Neural progenitor cell (in vitro differentiated cells): ENCODE results near the gene CELSR3. TPM values are rescaled to one million over a fixed set of nuclear protein-coding genes. Genes with fewer than 3 reads are reported as not detected.

Source experiments
- DNase-seq: peaks from one replicate; pipeline ENCODE4 v3.0.0-alpha.2; 2016; ENCODE audit warnings: low spot score
- H2AFZ ChIP-seq: fragments of 200-600 bp; sonication (generic); replicated peaks from 2 replicates; pipeline ENCODE4 v1.6.1; 2016; ENCODE audit warnings: antibody characterized with exemption
- H3F3A ChIP-seq: fragments of 200-600 bp; sonication (generic); 2 replicates; pipeline ENCODE4 v1.6.1; 2016; ENCODE audit warnings: antibody characterized with exemption, low read depth
- H3K27ac ChIP-seq: fragments of 200-600 bp; sonication (generic); 2 replicates; pipeline ENCODE4 v1.5.1; 2016; ENCODE audit warnings: mild to moderate bottlenecking
- H3K27me3 ChIP-seq: fragments of 200-600 bp; sonication (generic); 2 replicates; pipeline ENCODE4 v1.6.1; 2016; ENCODE audit warnings: mild to moderate bottlenecking, moderate library complexity
- H3K36me3 ChIP-seq: fragments of 200-600 bp; sonication (generic); 2 replicates; pipeline ENCODE4 v1.5.1; 2016
- H3K4me1 ChIP-seq: fragments of 200-600 bp; sonication (generic); 2 replicates; pipeline ENCODE4 v1.6.1; 2016; ENCODE audit warnings: mixed run types
- H3K4me2 ChIP-seq: fragments of 200-600 bp; sonication (generic); 2 replicates; pipeline ENCODE4 v1.6.1; 2016
- H3K4me3 ChIP-seq: fragments of 200-600 bp; sonication (generic); 2 replicates; pipeline ENCODE4 v1.5.1; 2016
- H3K79me2 ChIP-seq: fragments of 200-600 bp; sonication (generic); 2 replicates; pipeline ENCODE4 v1.6.1; 2016; ENCODE audit warnings: low read depth
- H3K9ac ChIP-seq: fragments of 200-600 bp; sonication (generic); 2 replicates; pipeline ENCODE4 v1.6.1; 2016
- H3K9me3 ChIP-seq: fragments of 200-600 bp; sonication (generic); 2 replicates; pipeline ENCODE4 v1.5.1; 2016; ENCODE audit warnings: low read depth
- H4K20me1 ChIP-seq: fragments of 200-600 bp; sonication (generic); 2 replicates; pipeline ENCODE4 v1.6.1; 2016; ENCODE audit warnings: low read depth
- H3K27ac Mint-ChIP-seq: 3 replicates; pipeline ENCODE4 v1.8.0; 2021; ENCODE audit warnings: mixed read lengths
- H3K27me3 Mint-ChIP-seq: 2 replicates; pipeline ENCODE4 v1.8.0; 2022; ENCODE audit warnings: low read depth, mild to moderate bottlenecking, inconsistent platforms, moderate library complexity, mixed read lengths; ENCODE audit not compliant: insufficient read depth
- H3K36me3 Mint-ChIP-seq: 3 replicates; pipeline ENCODE4 v1.8.0; 2021; ENCODE audit warnings: mixed read lengths
- H3K4me1 Mint-ChIP-seq: 3 replicates; pipeline ENCODE4 v1.8.0; 2021; ENCODE audit warnings: mixed read lengths
- H3K4me3 Mint-ChIP-seq: 3 replicates; pipeline ENCODE4 v1.8.0; 2021; ENCODE audit warnings: mild to moderate bottlenecking, moderate library complexity, mixed read lengths
- H3K9me3 Mint-ChIP-seq: 3 replicates; pipeline ENCODE4 v1.8.0; 2020; ENCODE audit warnings: mixed read lengths
- EZH2 ChIP-seq: fragments of 200-600 bp; sonication (generic); IDR thresholded peaks from 2 replicates; pipeline ENCODE4 v1.6.1; 2017; ENCODE audit warnings: antibody characterized with exemption, mild to moderate bottlenecking, moderate library complexity
- EZH2phosphoT487 ChIP-seq: fragments of 200-600 bp; sonication (generic); IDR thresholded peaks from 2 replicates; pipeline ENCODE4 v1.6.1; 2017; ENCODE audit warnings: antibody characterized with exemption
- total RNA-seq: library from RNA; depleted of rRNA; stranded (reverse); fragments of >200 nt; gene quantifications from 2 replicates; pipeline ENCODE4 v1.2.3, GENCODE V29; 2015; ENCODE audit warnings: low replicate concordance
- TF ChIP-seq, protein P1 (sequence below): fragments of 200-600 bp; sonication (generic); IDR thresholded peaks from 2 replicates; pipeline ENCODE4 v1.5.1; 2017; ENCODE audit warnings: antibody characterized with exemption, mild to moderate bottlenecking

CELSR3 gene
- total RNA-seq, 1 donor from 2014 or later = 9.9 TPM

DNA sequence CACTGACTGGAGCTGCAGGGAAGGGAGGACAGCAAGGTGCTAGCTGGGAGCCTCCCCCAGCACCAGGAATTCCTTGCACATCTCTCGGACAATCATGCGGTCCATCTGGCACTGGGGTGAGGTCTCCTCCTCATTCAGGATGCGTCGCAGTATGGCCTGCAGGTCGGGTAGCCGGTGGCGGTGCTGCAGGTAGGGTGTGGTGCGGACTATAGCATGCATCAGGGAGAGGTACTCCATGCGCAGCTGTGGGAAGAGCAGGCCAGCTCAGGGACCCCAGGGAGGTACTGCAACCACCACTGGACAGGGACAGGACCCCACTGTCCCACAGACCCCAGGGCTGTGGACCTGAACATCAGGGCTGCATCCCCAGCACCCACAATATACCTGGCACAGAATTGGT lies 11.8 kb upstream of the CELSR3 start:
- H3K27me3 Mint-ChIP-seq = peaks cover 14% of the 10 kb centered on the region
- H3K4me3 ChIP-seq = no peak overlapping the region
- no peaks in the 10 kb centered on the region for H3K4me1 ChIP-seq
- DNase-seq = no peak
- H3K4me2 ChIP-seq = no peak overlapping the region
- no peaks in the 10 kb centered on the region for H3K36me3 ChIP-seq
- H3K4me1 Mint-ChIP-seq = no peaks in the 10 kb centered on the region
- H4K20me1 ChIP-seq = peaks cover 3% of the 10 kb centered on the region
- H3K9me3 Mint-ChIP-seq = no peaks in the 10 kb centered on the region
- no peak overlapping the region for H3K4me3 Mint-ChIP-seq
- TF ChIP-seq, protein P1, sequence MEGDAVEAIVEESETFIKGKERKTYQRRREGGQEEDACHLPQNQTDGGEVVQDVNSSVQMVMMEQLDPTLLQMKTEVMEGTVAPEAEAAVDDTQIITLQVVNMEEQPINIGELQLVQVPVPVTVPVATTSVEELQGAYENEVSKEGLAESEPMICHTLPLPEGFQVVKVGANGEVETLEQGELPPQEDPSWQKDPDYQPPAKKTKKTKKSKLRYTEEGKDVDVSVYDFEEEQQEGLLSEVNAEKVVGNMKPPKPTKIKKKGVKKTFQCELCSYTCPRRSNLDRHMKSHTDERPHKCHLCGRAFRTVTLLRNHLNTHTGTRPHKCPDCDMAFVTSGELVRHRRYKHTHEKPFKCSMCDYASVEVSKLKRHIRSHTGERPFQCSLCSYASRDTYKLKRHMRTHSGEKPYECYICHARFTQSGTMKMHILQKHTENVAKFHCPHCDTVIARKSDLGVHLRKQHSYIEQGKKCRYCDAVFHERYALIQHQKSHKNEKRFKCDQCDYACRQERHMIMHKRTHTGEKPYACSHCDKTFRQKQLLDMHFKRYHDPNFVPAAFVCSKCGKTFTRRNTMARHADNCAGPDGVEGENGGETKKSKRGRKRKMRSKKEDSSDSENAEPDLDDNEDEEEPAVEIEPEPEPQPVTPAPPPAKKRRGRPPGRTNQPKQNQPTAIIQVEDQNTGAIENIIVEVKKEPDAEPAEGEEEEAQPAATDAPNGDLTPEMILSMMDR = no peak
- TF ChIP-seq EZH2 = no peak
- no peak for TF ChIP-seq EZH2phosphoT487
- no peaks in the 10 kb centered on the region for H3K79me2 ChIP-seq
- H3K27ac Mint-ChIP-seq = no peak overlapping the region
- no peaks in the 10 kb centered on the region for H3K9me3 ChIP-seq
- peaks cover 31% of the 10 kb centered on the region for H3K36me3 Mint-ChIP-seq
- no peak overlapping the region for H3K27ac ChIP-seq
- no peaks in the 10 kb centered on the region for H3F3A ChIP-seq
- H2AFZ ChIP-seq = no peak overlapping the region
- H3K9ac ChIP-seq = no peak overlapping the region
- H3K27me3 ChIP-seq = no peaks in the 10 kb centered on the region

DNA sequence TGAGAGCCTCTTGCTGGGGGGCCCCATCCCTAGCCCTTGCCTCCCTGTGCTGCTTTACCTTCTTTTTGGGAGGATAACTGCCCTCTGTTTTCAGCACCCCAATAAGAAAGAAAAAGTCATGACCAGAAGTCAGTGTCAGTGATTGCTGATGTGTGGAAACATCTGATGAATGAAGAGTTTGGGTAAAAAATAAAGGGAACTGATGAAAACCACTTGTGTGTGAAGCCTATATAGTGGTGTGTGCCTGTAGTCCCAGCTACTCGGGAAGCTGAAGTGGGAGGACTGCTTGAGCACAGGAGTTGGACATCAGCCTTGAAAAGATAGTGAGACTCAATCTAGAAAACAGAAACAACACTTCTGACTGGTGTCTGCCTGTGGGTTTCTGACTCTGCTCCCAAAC lies 9.8 kb upstream of the CELSR3 start:
- no peaks in the 10 kb centered on the region for H3K79me2 ChIP-seq
- TF ChIP-seq EZH2 (no peak), EZH2phosphoT487 (no peak)
- TF ChIP-seq, protein P1 = no peak
- no peaks in the 10 kb centered on the region for H3F3A ChIP-seq
- H3K9me3 Mint-ChIP-seq = no peaks in the 10 kb centered on the region
- H3K36me3 Mint-ChIP-seq = peaks cover 26% of the 10 kb centered on the region
- H3K4me3 ChIP-seq = no peak overlapping the region
- no peaks in the 10 kb centered on the region for H4K20me1 ChIP-seq
- no peak overlapping the region for H3K27ac Mint-ChIP-seq
- no peak overlapping the region for H2AFZ ChIP-seq
- no peaks in the 10 kb centered on the region for H3K4me1 Mint-ChIP-seq
- DNase-seq = no peak
- H3K4me3 Mint-ChIP-seq = no peak overlapping the region
- H3K9ac ChIP-seq = no peak overlapping the region
- H3K27ac ChIP-seq = no peak overlapping the region
- H3K4me1 ChIP-seq = no peaks in the 10 kb centered on the region
- H3K27me3 ChIP-seq = no peaks in the 10 kb centered on the region
- H3K27me3 Mint-ChIP-seq = peaks cover 10% of the 10 kb centered on the region
- H3K36me3 ChIP-seq = peaks cover 6% of the 10 kb centered on the region
- H3K9me3 ChIP-seq = no peaks in the 10 kb centered on the region
- H3K4me2 ChIP-seq = no peak overlapping the region

DNA sequence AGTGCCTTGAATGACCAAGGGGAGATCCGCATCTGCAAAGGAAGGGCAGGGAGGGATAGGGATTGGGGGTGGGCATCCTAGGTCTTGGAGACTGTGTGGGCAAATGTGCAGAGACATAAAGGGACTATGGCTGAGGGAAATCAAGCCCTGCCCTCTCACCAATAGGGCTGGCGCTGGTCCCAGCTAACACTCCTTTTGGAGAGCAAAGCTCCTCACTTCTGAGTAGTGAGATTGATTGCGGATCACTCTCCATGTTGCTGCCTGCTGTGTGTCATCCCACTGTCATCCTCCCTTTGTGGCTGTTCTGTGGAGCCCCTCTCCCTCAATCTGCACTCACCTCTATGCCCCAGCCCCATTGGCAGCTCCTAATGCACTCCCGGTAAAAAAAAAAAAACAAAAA lies 2.2 kb upstream of the CELSR3 start:
- no peak for TF ChIP-seq EZH2phosphoT487
- TF ChIP-seq EZH2 = no peak
- TF ChIP-seq, protein P1 = no peak
- H3K4me2 ChIP-seq = no peak overlapping the region
- H3K9me3 Mint-ChIP-seq = peaks cover under 1% of the 10 kb centered on the region

More for the DNA sequence above, 2.2 kb upstream of the CELSR3 start:
- Histone ChIP-seq H3K36me3 (peaks cover 6% of the 10 kb centered on the region), H3K27ac (no peak overlapping the region), H3K4me1 (peaks cover 4% of the 10 kb centered on the region), H3K27me3 (no peaks in the 10 kb centered on the region), H3F3A (peaks cover 30% of the 10 kb centered on the region), H3K4me3 (no peak overlapping the region), H3K79me2 (peaks cover 7% of the 10 kb centered on the region), H2AFZ (no peak overlapping the region), H3K9me3 (no peaks in the 10 kb centered on the region), H3K9ac (no peak overlapping the region), H4K20me1 (peaks cover 23% of the 10 kb centered on the region)
- peaks cover 5% of the 10 kb centered on the region for H3K27me3 Mint-ChIP-seq
- peak overlapping the region; percentile 99 for H3K27ac Mint-ChIP-seq
- H3K4me1 Mint-ChIP-seq = peaks cover 17% of the 10 kb centered on the region
- H3K4me3 Mint-ChIP-seq = peak overlapping the region; percentile 97
- no peak for DNase-seq
- peaks cover 13% of the 10 kb centered on the region for H3K36me3 Mint-ChIP-seq
